ELR (cell line): ENCODE measurements around the gene LIPG.
"Not testable (repeated sequence)": the region's sequence is repeated elsewhere in the genome, so short reads cannot be mapped to it uniquely, and the experiment has no call there.

Experiments
- DNase-seq: peaks from one replicate; pipeline ENCODE4 v3.0.0-alpha.2; 2015; ENCODE audit warnings: low read depth

Gene LIPG

DNA sequence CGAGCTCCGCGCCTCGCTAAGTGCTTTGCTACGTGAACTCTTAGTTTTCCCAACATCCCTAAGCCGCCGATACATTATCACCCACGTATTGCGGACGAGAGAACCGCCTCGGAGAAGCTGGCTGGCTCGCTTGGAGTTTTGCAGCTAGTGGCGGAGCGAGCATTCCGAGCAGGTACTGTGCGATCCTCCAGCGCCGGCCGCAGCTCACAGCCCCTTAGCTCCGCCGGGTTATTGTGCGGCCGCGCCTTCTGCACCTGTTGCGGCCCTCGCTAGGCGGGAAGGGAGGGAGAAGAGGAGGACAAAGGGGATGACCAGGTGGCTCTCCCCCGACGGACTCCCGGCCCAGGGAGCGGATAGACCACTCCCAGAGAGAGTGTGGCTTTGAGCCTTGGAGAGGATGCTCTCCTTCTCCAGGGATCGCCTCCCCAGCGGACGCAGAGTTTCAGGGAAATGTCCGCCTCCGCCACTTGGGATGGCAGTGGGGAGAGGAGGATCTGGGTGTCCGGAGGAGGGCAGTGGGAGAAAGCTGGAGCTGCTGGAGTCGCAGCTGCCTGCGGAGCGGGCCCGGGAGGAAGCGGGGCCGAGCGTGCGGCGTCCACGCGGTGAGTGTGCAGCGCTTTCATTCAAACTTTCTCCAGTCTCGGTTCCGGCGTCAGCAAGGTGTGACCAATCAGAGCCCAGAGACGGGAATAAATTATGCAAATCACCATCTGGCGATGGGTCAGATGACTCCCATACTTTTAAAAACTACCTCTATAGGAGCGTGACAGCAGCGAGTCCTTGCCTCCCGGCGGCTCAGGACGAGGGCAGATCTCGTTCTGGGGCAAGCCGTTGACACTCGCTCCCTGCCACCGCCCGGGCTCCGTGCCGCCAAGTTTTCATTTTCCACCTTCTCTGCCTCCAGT, at the start of gene LIPG:
Gene LIPG (plus strand): TSS at position 769 of the 905 bp plus-strand sequence. CDS start 252 bp downstream, outside the sequence.
- peak; percentile 56 for DNase-seq

GRCh38 chr18:49512876-49513275, 49.0 kb upstream of the LIPG start:
- not testable (repeated sequence) for DNase-seq

- no peak for DNase-seq
Observed at GRCh38 chr18:49514577-49514976, 47.3 kb upstream of the LIPG start.

DNA sequence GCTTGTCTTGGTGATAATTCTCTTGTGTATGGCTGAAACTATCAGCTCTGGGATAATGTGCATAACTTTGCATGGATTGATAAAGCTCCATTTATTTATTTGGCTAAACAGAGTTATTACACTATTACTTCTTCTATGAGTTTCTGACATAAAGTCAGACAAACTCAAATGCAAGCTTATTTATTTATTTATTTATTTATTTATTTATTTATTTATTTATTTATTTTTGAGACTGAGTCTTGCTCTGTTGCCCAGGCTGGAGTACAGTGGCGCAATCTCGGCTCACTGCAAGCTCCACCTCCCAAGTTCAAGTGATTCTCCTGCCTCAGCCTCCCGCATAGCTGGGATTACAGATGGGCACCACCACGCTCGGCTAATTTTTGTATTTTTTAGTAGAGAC, 46.9 kb upstream of the LIPG start:
- not testable (repeated sequence) for DNase-seq

GRCh38 chr18:49515516-49515915, 46.3 kb upstream of the LIPG start:
- DNase-seq = no peak

DNA sequence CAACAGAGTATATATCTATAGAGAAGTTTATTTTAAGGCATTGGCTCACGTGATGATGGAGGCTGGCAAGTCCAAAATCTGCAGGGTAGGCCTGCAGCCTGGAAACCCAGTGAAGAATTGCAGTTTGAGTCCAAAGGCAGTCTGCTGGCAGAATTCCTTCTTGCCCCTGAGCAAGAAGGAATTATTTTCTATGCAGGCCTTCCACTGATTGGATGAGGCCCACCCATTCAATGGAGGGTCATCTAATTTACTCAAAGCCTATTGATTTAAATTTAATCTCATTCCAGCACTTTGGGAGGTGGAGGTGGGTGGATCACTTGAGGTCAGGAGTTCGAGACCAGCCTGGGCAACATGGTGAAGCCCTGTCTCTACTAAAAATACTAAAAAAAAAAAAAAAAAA, 44.4 kb upstream of the LIPG start:
- no peak for DNase-seq

DNA sequence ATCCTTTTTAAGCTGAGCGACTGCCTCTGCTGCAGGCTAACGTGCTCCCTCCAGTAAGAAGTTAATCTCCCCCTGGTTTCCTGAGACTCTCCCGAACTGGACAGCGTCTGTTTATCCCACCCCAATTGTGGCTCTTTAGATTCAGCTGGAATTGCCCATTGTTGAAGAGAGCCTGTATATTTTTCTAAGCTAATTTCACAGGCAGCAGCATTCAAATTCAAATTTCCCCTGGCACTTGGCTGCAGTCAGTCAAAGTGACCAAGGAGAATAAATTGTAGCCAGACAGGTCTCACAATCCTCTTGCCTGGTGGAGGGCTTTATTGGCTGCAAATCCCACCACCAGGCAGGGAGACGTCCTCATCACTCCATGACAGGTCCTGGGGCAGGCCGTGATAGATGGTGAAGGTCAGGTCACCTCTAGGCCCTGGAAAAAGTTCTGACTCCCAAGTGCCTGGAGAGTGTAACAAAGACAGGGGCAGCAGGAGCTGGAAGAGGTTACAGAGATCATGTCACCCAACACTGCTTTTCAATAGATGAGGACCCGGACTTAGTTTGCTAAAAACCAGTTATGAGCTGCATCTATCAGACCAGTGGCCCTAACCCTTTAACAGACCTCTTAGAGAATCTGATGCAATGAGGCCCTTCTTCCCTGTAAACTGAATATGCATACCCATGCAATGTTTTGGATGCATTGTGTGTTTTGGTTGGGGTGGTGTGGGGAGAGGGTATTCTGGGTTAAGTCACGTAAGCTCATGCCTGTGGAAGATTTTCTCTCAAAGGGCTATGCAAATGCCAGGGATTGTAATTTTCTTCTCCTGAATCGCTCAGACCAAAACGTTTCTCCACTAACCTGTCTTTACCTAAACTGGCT, 42.5 kb upstream of the LIPG start:
- DNase-seq = no peak

GRCh38 chr18:49520661-49521145, 41.2 kb upstream of the LIPG start:
- DNase-seq = peak; percentile 38

GRCh38 chr18:49521216-49521835, 40.5 kb upstream of the LIPG start:
- no peak for DNase-seq

DNA sequence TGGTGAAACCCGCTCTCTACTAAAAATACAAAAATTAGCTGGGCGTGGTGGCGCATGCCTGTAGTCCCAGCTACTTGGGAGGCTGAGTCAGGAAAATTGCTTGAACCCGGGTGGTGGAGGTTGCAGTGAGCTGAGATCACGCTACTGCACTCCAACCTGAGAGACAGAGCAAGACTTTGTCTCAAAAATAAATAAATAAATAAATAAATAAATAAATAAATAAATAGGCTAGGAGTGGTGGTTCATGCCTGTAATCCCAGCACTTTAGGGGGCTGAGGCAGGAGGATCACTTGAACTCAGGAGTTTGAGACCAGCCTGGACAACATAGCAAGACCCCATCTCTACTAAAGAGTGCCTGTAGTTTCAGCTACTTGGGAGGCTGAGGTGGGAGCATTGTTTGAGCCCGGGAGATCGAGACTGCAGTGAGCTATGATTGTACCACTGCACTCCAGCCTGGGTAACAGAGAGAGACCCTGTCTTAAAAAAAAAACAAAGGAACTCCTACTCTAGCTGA, 38.2 kb upstream of the LIPG start:
- not testable (repeated sequence) for DNase-seq

- no peak for DNase-seq
Observed at GRCh38 chr18:49524349-49524748, 37.5 kb upstream of the LIPG start.

DNA sequence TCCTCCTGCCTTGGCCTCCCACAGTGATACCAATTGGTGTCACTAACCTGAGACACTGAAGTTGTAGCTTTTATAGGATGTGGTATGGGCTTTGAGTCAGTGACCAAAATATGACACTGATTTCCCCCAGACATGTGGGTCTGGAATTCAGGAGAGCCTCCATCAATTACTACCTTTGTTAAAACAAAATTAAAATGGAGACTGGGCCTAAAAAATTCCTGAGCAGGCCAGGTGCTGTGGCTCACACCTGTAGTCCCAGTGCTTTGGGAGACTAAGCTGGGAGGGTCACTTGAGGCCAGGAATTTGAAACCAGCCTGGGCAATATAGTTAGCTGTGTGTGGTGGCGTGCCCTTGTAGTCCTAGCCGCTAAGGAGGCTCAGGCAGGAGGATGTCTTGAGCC, 36.9 kb upstream of the LIPG start:
- DNase-seq = no peak

GRCh38 chr18:49525981-49526380, 35.9 kb upstream of the LIPG start:
- DNase-seq = no peak

GRCh38 chr18:49527631-49528327, 34.1 kb upstream of the LIPG start:
- no peak for DNase-seq

DNA sequence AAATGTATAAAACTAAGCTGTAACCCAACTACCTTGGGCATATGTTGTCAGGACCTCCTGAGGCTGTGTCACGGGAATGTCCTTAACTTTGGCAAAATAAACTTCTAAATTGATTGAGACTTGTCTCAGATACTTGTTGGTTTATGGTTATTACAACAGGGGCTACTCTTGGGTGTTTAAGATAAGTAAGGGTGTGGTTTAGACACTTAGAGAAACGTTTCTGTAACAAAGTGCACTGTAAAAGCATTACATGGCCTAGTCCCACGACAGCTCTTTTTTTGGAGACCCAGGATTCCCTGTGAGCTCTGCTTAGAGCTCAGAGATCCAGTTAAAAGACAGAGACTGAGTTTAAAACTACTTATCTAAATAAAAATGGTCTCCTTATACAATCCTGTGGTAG, 32.3 kb upstream of the LIPG start:
- DNase-seq = no peak

- no peak for DNase-seq
Observed at GRCh38 chr18:49531678-49532153, 30.1 kb upstream of the LIPG start.

DNA sequence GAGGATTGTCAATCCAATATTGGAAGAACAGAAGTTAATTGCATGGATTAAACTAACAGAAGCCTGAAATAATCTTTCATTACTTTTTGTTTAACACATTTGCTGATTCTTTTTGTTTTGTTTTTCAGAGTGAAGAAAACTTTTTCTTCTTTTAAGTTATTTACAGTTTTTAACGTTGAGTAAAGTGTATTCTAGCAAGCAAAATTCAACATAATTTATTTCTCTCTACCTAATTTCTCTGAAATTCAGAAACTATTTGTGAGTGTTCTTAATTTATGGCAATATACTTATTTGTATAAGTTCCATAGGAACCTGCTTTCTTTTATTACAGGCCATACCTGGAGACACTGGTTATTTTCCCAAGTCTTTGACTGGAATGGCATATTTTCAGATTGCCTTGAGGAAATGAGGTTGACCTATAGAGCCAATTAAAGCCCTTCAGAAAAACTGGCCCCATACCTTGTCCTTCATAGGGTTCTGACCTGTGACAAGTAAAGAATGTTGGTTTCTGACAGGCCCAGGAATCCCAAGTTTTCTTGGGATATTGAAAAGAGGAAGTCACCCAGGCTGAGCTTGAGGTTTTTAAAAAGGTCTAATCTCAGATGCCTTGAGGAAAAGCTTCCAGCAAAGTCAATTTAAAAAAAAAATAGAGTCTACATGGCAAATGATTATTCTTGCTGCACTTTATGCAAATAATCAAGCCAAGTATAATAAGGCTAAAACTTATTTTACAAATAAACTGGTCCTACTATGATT, 26.8 kb upstream of the LIPG start:
- DNase-seq = no peak

DNA sequence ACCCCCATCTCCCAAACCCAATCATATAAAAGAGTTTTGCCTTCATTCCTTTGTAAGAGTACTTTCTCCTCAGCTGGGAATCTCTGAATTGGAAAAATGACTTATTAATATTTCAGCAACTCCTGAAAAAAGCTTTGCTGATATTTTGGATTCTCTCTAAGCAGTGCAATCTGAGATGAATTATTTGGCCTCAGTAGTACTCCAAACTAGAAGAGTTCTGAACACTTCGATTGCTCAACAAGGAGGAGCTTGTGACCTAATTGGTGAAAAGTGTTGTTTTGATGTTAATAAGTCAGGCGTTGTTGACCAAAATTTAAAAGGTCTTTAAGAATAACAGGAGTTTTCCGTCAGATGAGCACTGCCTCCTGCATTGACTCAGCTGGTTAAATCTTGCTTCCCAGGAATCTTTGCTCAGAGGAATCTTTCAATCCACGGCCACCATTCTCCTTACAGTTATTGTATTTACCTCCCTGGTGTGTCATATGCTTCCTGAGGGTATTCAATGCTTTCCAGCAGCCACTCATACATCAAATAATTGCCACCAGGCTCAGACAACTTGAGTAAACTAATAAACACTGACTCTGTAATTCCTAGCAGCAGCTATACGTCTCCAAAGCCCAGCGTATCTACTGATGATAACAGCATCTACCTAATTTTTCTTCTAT, 24.5 kb upstream of the LIPG start:
- DNase-seq = no peak

- DNase-seq = no peak
Observed at GRCh38 chr18:49544362-49544761, 17.5 kb upstream of the LIPG start.

DNA sequence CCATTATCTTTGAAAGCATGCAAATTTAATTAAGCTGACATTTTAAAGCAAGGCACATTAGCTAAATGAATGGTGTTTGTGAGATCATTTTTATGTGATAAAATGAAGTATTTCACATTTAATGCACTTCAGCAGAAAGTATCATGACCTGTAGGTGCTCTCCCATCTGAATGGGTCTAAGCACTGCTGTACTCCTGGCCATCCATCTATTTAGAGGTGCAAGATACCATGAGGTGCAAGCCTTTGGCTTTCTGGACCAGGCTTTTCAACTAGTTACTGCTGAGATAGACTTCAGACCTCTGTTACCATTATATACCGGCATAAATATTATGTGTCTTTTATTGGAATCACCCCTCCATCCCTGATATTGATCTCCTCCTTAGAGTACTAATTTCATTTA, 15.6 kb upstream of the LIPG start:
- no peak for DNase-seq
